ENCODE results near the gene VAV2.

GRCh38 chr9:133979273-133979920 is 12.7 kb downstream of the VAV2 start:
- TF ChIP-seq RAD21 (IDR thresholded peaks at IDR 0.05; ENCODE audit: low read length) (no peak), POLR2A (IDR thresholded peaks at IDR 0.05; ENCODE audit: low read depth, low read length) (no peak), MAZ (IDR thresholded peaks at IDR 0.05; ENCODE audit: borderline replicate concordance, low read depth, low read length) (no peak), SMC3 (IDR thresholded peaks at IDR 0.05; ENCODE audit: low read depth, low read length) (no peak), CEBPB (IDR thresholded peaks at IDR 0.05; ENCODE audit: low read depth, low read length) (no peak), RFX5 (IDR thresholded peaks at IDR 0.05; ENCODE audit: low read depth, low read length) (no peak), MXI1 (IDR thresholded peaks at IDR 0.05; ENCODE audit: borderline replicate concordance, low read depth, low read length) (peak; percentile 77; the same call in 1 of the 2 replicates), CHD1 (IDR thresholded peaks at IDR 0.05; ENCODE audit: low read depth, low read length) (no peak), NFE2L2 (IDR thresholded peaks at IDR 0.05; ENCODE audit: low read depth, low read length) (no peak)
- TF ChIP-seq, protein P1, sequence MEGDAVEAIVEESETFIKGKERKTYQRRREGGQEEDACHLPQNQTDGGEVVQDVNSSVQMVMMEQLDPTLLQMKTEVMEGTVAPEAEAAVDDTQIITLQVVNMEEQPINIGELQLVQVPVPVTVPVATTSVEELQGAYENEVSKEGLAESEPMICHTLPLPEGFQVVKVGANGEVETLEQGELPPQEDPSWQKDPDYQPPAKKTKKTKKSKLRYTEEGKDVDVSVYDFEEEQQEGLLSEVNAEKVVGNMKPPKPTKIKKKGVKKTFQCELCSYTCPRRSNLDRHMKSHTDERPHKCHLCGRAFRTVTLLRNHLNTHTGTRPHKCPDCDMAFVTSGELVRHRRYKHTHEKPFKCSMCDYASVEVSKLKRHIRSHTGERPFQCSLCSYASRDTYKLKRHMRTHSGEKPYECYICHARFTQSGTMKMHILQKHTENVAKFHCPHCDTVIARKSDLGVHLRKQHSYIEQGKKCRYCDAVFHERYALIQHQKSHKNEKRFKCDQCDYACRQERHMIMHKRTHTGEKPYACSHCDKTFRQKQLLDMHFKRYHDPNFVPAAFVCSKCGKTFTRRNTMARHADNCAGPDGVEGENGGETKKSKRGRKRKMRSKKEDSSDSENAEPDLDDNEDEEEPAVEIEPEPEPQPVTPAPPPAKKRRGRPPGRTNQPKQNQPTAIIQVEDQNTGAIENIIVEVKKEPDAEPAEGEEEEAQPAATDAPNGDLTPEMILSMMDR (conservative IDR thresholded peaks at IDR 0.05; ENCODE audit: low read depth, low read length), result no peak
- TF ChIP-seq, protein P2, sequence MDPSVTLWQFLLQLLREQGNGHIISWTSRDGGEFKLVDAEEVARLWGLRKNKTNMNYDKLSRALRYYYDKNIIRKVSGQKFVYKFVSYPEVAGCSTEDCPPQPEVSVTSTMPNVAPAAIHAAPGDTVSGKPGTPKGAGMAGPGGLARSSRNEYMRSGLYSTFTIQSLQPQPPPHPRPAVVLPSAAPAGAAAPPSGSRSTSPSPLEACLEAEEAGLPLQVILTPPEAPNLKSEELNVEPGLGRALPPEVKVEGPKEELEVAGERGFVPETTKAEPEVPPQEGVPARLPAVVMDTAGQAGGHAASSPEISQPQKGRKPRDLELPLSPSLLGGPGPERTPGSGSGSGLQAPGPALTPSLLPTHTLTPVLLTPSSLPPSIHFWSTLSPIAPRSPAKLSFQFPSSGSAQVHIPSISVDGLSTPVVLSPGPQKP (IDR thresholded peaks at IDR 0.05; ENCODE audit: borderline replicate concordance, low read depth, low read length), result no peak
- TF ChIP-seq, protein P3, sequence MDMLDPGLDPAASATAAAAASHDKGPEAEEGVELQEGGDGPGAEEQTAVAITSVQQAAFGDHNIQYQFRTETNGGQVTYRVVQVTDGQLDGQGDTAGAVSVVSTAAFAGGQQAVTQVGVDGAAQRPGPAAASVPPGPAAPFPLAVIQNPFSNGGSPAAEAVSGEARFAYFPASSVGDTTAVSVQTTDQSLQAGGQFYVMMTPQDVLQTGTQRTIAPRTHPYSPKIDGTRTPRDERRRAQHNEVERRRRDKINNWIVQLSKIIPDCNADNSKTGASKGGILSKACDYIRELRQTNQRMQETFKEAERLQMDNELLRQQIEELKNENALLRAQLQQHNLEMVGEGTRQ (IDR thresholded peaks at IDR 0.05; ENCODE audit: low read depth, low read length), result no peak
